Right kidney (tissue), 1 donor: ENCODE results near the gene DIS3L.
"Not testable (repeated sequence)": the region's sequence is repeated elsewhere in the genome, so short reads cannot be mapped to it uniquely, and the experiment has no call there.

Experiments used
- DNase-seq: peaks from one replicate; pipeline ENCODE4 v3.0.0-alpha.2; 2016

DIS3L gene

GRCh38 chr15:66310786-66311185 is 17.4 kb downstream of the DIS3L start:
- no peak for DNase-seq

DNA sequence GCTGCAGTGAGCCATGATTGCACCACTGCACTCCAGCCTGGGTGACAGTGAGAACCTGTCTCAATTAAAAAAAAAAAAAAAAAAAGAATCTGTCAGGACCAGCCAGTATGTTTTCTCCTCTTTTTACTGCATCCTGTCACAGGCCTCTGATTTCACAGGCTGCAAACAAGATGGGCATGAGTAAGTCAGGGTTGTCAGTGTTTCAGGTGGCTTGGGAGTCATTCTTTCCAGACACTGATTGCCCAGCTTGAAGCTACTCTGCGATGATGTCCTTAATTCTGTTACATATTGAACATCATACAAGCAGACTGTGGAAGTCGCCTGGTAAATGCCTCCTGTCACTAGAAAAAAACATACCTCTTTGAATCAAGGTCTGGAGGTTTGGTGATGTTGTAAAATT is 18.8 kb downstream of the DIS3L start:
- DNase-seq, result no peak

GRCh38 chr15:66323312-66323928 is 30.1 kb downstream of the DIS3L start:
- DNase-seq, result no peak

- no peak for DNase-seq
Measured at GRCh38 chr15:66326051-66326450, 32.7 kb downstream of the DIS3L start.

- no peak for DNase-seq
Measured at GRCh38 chr15:66327736-66328135, 34.4 kb downstream of the DIS3L start.

DNA sequence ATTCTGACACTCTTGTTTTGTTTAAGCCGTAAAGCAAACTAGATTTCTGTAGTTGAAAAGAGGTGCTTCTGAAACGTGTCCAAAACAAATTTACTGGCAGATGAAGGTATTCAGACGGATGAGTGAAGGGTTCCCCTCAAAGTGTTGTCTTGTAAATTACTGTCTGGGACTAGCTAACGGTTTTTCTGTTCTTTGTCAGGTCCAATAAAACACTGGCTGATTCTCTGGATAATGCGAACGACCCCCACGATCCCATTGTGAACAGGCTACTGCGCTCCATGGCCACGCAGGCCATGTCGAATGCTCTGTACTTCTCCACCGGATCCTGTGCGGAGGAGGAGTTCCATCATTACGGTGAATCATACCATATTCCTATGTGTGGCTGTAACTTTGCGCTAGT is 35.4 kb downstream of the DIS3L start:
- DNase-seq, result no peak

- not testable (repeated sequence) for DNase-seq
Measured at GRCh38 chr15:66348530-66348929, 55.2 kb downstream of the DIS3L start.

- no peak for DNase-seq
Measured at GRCh38 chr15:66356077-66356358, 62.6 kb downstream of the DIS3L start.

- peak; percentile 82 for DNase-seq
Measured at GRCh38 chr15:66356359-66357236, 63.2 kb downstream of the DIS3L start, which contains the start of gene TIPIN. TIPIN (minus strand) TSS chr15:66356685; CDS start chr15:66352947, 3,738 bp downstream.

DNA sequence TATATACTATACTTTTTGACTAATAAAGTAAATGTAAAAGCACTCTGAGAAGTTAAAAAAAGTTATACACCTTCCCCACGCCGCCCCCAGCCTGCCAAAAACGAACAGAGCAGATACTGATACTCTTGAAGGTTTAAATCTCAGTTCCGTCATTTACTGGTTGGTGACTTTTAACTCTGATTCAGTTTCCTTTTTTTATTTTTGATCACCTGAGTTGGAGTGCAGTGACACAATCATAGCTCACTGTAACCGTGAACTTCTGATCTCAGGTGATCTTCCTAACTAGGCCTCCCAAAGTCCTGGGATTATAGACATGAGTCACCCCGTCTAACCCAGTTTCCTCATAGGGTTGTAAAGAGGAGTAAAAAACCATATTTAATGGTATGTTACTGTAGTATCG is 66.4 kb downstream of the DIS3L start:
- DNase-seq, result no peak

GRCh38 chr15:66361745-66362460 is 68.5 kb downstream of the DIS3L start:
- not testable (repeated sequence) for DNase-seq

DNA sequence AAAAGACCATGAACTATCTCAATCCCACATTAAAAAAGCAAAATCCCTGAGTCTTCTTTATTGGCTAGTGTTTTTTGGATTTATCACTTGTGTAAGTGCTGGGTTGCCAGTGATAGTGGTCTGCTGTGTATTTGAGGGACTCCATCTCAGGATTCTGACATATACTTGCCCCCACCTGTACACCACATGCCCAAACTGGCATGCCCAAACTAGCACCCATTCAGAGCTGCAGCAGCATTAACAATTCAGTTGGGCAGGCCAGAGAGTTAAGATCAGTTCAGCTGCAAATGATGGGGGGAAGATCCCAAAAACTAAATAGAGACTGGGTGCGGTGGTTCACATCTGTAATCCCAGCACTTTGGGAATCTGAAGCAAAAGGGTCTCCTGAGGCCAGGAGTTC is 69.4 kb downstream of the DIS3L start:
- no peak for DNase-seq

- DNase-seq, result no peak
Measured at GRCh38 chr15:66364944-66365528, 71.7 kb downstream of the DIS3L start.

DNA sequence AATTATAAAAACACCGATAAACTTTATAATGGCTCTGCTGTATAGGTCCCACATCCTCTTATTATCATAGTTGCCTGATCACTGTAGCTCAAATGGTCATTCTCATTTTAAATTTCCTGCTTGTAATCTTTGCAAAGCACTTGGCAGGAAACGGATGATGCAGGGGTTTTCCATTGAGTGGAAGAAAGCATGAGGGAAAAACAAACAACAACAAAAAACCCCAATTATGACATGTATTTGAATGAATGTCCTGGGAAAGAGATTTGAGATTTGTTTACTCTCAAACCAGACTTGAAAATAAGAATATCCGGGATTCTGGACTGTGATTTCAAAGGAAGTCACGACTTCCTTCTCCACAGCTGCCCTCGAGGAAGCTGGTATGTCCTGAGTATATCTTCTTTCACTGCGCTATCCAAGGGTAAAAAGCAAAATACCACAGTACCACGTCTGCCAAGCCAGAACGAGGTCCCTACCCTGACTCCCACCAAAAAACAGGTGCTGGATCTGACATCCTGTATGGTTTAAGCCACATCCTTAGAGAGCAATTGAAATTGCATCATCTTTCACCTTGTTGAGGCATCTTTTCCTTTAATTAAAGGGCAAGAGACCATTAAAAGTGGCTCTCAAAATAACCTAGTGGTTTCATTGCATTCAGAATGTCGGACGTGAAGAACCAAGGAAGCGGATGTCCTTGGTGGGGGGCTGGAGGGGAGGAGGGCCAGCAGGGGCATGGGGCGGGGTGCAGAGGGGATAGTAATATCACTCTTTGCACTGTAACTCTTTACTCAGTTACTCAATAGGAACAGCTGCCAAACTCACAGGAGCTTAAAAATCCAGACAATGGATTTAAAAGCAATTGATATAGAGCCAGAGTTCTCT is 76.6 kb downstream of the DIS3L start:
- DNase-seq, result peak; percentile 31

DNA sequence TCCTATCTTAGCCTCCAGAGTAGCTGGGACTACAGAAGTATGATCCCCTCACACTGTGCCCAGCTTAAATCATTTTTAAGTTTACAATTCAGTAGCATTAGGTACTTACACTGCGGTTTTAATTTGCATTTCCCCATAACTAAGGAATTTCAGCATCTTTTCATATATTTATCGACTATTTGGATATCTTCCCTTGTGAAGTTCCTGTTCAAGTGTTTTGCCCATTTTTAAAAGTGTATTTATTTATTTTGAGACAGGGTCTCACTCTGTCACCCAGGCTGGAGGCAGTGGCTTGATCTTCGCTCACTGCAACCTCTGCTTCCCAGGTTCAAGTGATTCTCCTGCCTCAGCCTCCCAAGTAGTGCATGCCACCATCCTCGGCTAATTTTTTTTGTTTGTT is 80.8 kb downstream of the DIS3L start:
- no peak for DNase-seq

DNA sequence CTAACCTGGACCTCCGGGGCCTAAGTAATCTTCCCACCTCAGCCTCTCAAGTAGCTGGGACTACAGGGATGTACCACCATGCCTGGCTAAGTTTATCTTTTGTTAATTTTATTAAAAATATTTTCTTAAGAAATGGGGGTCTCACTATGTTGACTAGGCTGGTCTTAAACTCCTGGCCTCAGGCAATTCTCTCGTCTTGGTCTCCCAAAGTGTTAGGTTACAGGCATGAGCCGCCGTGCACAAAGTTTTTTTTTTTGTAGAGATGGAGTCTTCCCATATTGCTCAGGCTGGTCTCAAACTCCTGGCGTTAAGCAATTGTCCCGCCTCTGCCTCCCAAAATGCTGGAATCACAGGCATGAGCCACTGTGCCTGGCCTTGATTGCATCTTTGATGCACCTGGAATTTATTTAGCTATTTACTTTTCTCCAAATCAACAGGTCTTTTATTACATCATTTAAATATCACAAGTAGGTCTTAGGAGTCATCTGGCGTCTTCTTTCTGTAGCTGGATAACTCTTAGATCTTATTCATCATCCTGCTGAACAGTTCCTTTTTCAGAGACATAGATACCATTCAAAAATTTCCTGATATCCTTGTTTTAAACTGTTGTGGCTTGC is 85.6 kb downstream of the DIS3L start:
- no peak for DNase-seq

DNA sequence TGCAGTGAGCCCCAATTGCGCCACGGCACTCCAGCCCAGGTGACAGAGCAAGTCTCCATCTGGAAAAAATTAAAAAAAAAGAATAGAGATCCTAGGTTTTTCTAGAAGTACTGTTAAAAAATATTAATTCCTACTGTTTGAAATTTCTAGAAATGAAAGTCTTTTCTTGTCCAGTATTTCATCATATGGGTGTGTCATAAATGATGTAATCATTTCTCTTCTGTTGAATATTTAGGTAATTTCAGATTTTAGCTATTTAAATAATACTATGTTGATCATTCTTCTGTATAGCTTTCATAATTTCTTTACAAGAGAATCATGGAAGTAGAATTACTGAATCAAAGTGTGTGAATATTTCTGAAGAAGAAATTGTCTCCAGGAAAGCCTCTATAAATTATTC is 88.0 kb downstream of the DIS3L start:
- not testable (repeated sequence) for DNase-seq
